Psoas muscle (tissue), 8 donors: ENCODE data around the gene GABRP. TPM values are rescaled to one million over a fixed set of nuclear protein-coding genes. Genes with fewer than 3 reads are reported as not detected.
"Not testable (repeated sequence)": the region's sequence is repeated elsewhere in the genome, so short reads cannot be mapped to it uniquely, and the experiment has no call there.

Experiments used
- ATAC-seq, 4 donors: fragments of 200-7000 bp; cut with Tn5 transposase; one replicate each; pipeline ENCODE4 v1.9.1; 2020; ENCODE audit warnings: moderate library complexity in 3 of 4, mild to moderate bottlenecking in 2 of 4
- DNase-seq, 2 donors: peaks; one replicate each; pipeline ENCODE4 v3.0.0-alpha.2; 2020
- H3K27ac ChIP-seq: fragments of 200-600 bp; one replicate; pipeline ENCODE4 v1.8.0; 2022
- H3K27me3 ChIP-seq, 3 donors: fragments of 200-600 bp in 1 of 3; one replicate each; pipeline versions ENCODE4 v1.6.1 to v1.8.0; 2013 to 2022; ENCODE audit warnings: low read length in 2 of 3, mild to moderate bottlenecking in 2 of 3, moderate library complexity in 1 of 3; ENCODE audit not compliant: insufficient read depth in 3 of 3
- H3K36me3 ChIP-seq, 2 donors: fragments of 200-600 bp in 1 of 2; one replicate each; pipeline versions ENCODE4 v1.6.1 to v1.8.0; 2013 to 2022; ENCODE audit warnings: low read depth in 1 of 2, mild to moderate bottlenecking in 1 of 2, moderate library complexity in 1 of 2; ENCODE audit not compliant: insufficient read depth in 1 of 2
- H3K4me1 ChIP-seq: fragments of 200-600 bp; one replicate; pipeline ENCODE4 v1.8.0; 2022
- H3K4me3 ChIP-seq: fragments of 200-600 bp; one replicate; pipeline ENCODE4 v1.8.0; 2022; ENCODE audit warnings: mild to moderate bottlenecking
- H3K9me3 ChIP-seq: fragments of 200-600 bp; one replicate; pipeline ENCODE4 v1.8.0; 2022
- CTCF ChIP-seq: fragments of 200-600 bp; IDR thresholded peaks from one replicate; pipeline ENCODE4 v1.8.0; 2022; ENCODE audit warnings: antibody characterized with exemption
- WGBS, 3 donors: extraction: QIAGEN DNeasy Blood & Tissue Kit; methylation state at CpG; one replicate each; pipeline versions ENCODE4 v1.1.6 to v1.1.7; 2013; 5-methylcytosine and 5-hydroxymethylcytosine counted together
- intact Hi-C, 2 donors: fragments of 100-400 bp; cut with DNase I; formaldehyde crosslinking; loops; one replicate each; pipeline versions ENCODE4 v1.11.0 to v1.14.2; 2022
- polyA plus RNA-seq, 3 donors: library from polyadenylated mRNA; stranded (reverse); fragments of 200-250 nt; gene quantifications; one replicate each; pipeline ENCODE4 v1.2.3, GENCODE V29; 2013
- total RNA-seq, 4 donors: library from RNA; stranded (reverse); fragmentation: NEBNext Ultra II Directional in 2 of 4; extraction: Animal tissue kit (Norgen Biotek cat#: 25700) in 2 of 4; gene quantifications; one replicate each; pipeline versions ENCODE4 v1.2.1 to v1.2.4, GENCODE V29; 2021 to 2023
- donor health status: healthy with polysubstance abuse.
- donor health status: DM: no; HTN: no; CAD: no; lungs with moderate emphysema.
- donor health status: Bipolar disorder and iron deficiency.
- donor health status: healthy.
- donor health status: DM: yes; HTN: yes; CAD: no.
- donor health status: DM: no; HTN: no; CAD: no.
- donor health status: DM: no; HTN: no; CAD: no.
- donor health status: DM: yes; HTN: yes; CAD: no.

Gene GABRP
- total and polyA plus RNA-seq, 7 donors: 0.01 to 0.08 (median 0.04) TPM; not detected in 4

- Histone ChIP-seq H3K9me3 (no peaks in the 10 kb centered on the region), H3K27me3 (no peaks in the 10 kb centered on the region), H3K27ac (no peak overlapping the region), H3K4me3 (no peak overlapping the region), H3K4me1 (no peaks in the 10 kb centered on the region), H3K36me3 (no peaks in the 10 kb centered on the region)
- 74 to 88% (median 74%) methylated on average over 1 of the region's 1 CpG for WGBS, 3 donors
- no peak for ATAC-seq
- no peak for TF ChIP-seq CTCF
- intact Hi-C loops: no loop called here
- DNase-seq: no peak
Measured at GRCh38 chr5:170818232-170818631, 34.7 kb downstream of the GABRP start.

- no peaks in the 10 kb centered on the region for H3K4me1 ChIP-seq
- intact Hi-C loops: no loop called here
- no peaks in the 10 kb centered on the region for H3K36me3 ChIP-seq
- no peak for DNase-seq
- no peak for ATAC-seq
- no peak overlapping the region for H3K27ac ChIP-seq
- H3K4me3 ChIP-seq: no peak overlapping the region
- H3K27me3 ChIP-seq: no peaks in the 10 kb centered on the region
- no peak for TF ChIP-seq CTCF
- no peaks in the 10 kb centered on the region for H3K9me3 ChIP-seq
Measured at GRCh38 chr5:170819824-170820223, 36.3 kb downstream of the GABRP start.

DNA sequence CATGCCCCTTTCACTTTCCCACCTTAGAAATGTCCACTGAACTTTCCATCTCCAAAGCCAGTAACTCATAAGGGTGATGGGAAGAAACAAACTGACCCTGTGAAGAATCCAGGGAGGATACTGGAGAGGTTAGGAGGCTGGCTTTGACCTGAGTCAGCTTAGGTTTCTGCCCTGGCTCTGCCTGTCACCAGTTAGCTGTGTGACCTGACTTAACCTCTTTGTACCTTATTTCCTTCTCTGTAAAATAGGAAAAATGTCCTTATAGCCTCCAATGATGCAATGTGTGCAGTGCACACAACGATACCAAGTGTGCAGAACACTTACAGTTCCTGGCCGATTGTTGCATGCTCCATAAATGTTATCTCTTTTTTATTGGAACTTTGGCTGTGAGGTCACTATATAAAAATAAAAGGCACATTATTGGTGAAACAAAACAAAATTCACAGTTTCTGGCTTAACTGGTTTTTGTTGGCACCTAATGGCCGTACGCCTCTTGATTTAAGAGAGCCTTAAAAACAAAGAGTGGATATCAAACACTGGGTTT is 37.8 kb downstream of the GABRP start:
- ATAC-seq (no peak), DNase-seq (no peak)
- intact Hi-C loops: no loop called here
- H3K27ac ChIP-seq: no peak overlapping the region
- H3K27me3 ChIP-seq: no peaks in the 10 kb centered on the region
- no peak overlapping the region for H3K4me3 ChIP-seq
- no peaks in the 10 kb centered on the region for H3K36me3 ChIP-seq
- H3K9me3 ChIP-seq: no peaks in the 10 kb centered on the region
- no peaks in the 10 kb centered on the region for H3K4me1 ChIP-seq
- WGBS, 3 donors: 65 to 73% (median 69%) methylated on average over 4 of the region's 4 CpGs
- no peak for TF ChIP-seq CTCF

DNA sequence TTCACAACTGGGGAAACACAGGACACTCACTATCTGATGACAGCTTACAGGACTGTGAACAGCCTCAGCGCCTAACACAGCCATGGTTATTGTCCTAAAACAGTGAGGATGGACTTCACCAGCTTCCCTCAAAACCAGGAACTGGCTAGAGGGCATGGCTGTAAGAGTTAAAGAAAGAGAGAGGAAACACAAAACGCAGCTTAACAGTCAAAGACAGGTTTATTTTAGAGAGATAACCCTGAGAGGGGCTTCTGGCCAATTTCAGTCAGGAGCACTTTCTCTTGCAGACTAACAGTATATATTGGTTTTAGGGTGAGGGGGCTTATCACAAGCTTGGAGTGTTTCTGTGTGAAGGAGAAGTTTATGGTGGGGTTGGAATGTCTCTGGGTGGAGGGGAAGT is 42.6 kb downstream of the GABRP start:
- no peak for TF ChIP-seq CTCF
- DNase-seq: no peak
- intact Hi-C loops: no loop called here
- ATAC-seq: no peak
- Histone ChIP-seq H3K4me1 (no peaks in the 10 kb centered on the region), H3K4me3 (no peak overlapping the region), H3K36me3 (no peaks in the 10 kb centered on the region), H3K27me3 (no peaks in the 10 kb centered on the region), H3K27ac (no peak overlapping the region), H3K9me3 (no peaks in the 10 kb centered on the region)
- WGBS, 3 donors: 79 to 87% (median 84%) methylated on average over 2 of the region's 2 CpGs

DNA sequence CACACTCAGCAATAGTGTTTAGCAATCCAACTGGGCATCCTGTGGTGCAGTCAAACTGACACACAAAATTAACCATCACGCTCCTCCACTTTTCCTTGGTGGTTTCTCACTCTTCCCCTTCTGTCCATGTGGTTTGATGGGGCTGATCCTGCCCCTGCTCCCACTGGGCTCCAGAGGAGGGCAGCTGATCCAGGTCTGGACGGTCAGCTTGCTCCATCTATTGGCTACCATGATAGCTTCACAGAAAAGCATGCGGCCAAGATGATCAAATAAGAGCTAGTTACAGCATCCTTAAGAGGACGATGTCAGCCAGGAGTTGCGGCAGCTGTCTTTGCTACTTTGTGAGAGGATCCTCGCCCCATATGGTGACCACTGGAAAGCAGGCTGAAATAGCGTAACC is 48.7 kb downstream of the GABRP start:
- no peaks in the 10 kb centered on the region for H3K36me3 ChIP-seq
- H3K4me1 ChIP-seq: no peaks in the 10 kb centered on the region
- DNase-seq (no peak), ATAC-seq (no peak)
- H3K9me3 ChIP-seq: no peaks in the 10 kb centered on the region
- no peak for TF ChIP-seq CTCF
- no peak overlapping the region for H3K27ac ChIP-seq
- H3K4me3 ChIP-seq: no peak overlapping the region
- 66 to 68% (median 67%) methylated on average over 7 of the region's 7 CpGs for WGBS, 3 donors
- intact Hi-C loops: no loop called here
- no peaks in the 10 kb centered on the region for H3K27me3 ChIP-seq

DNA sequence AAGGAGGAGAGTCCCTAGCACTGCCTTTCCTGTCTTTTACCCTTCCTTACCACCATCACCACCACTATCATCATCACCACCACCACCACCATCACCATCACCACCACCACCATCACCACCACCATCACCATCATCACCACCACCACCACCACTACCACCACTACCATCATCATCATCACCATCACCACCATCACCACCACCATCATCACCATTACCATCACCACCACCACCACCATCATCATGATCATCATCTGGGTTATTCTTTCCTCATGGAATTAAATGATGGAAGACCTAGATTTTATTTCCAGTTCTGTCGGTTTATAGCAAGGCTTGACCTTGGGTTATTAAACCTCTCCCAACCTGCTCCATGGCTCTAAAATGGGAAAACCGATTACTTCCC is 50.5 kb downstream of the GABRP start:
- intact Hi-C loops, H3K4me3 ChIP-seq, H3K9me3 ChIP-seq, ATAC-seq, H3K4me1 ChIP-seq, H3K27me3 ChIP-seq, H3K27ac ChIP-seq, DNase-seq, H3K36me3 ChIP-seq: not testable (repeated sequence)
- 88 to 98% (median 94%) methylated on average over 2 of the region's 2 CpGs for WGBS, 3 donors
